Vagina (tissue), 2 donors: ENCODE results near the gene SPECC1L.

ENCODE experiments used
- POLR2A ChIP-seq, 2 donors: fragments of 450-650 bp; IDR thresholded peaks; one replicate each; pipeline ENCODE4 v1.6.1; 2017; ENCODE audit warnings: antibody characterized with exemption in 2 of 2, mild to moderate bottlenecking in 2 of 2, moderate library complexity in 2 of 2
- POLR2AphosphoS5 ChIP-seq, 2 donors: sonication (generic); formaldehyde crosslinking; IDR thresholded peaks; one replicate each; pipeline ENCODE4 v1.9.0; 2017; ENCODE audit warnings: antibody characterized with exemption in 2 of 2, mild to moderate bottlenecking in 2 of 2, low read depth in 1 of 2; ENCODE audit not compliant: insufficient read depth in 1 of 2
- TF ChIP-seq, protein P1 (sequence below), 3 experiments: fragments of 450-650 bp in 2 of 3; fragments of 200-600 bp in 1 of 3; sonication (generic) in 1 of 3; IDR thresholded peaks; one replicate each; pipeline ENCODE4 v1.5.1; 2017 to 2019; ENCODE audit warnings: antibody characterized with exemption in 3 of 3, mild to moderate bottlenecking in 2 of 3, moderate library complexity in 2 of 3

DNA sequence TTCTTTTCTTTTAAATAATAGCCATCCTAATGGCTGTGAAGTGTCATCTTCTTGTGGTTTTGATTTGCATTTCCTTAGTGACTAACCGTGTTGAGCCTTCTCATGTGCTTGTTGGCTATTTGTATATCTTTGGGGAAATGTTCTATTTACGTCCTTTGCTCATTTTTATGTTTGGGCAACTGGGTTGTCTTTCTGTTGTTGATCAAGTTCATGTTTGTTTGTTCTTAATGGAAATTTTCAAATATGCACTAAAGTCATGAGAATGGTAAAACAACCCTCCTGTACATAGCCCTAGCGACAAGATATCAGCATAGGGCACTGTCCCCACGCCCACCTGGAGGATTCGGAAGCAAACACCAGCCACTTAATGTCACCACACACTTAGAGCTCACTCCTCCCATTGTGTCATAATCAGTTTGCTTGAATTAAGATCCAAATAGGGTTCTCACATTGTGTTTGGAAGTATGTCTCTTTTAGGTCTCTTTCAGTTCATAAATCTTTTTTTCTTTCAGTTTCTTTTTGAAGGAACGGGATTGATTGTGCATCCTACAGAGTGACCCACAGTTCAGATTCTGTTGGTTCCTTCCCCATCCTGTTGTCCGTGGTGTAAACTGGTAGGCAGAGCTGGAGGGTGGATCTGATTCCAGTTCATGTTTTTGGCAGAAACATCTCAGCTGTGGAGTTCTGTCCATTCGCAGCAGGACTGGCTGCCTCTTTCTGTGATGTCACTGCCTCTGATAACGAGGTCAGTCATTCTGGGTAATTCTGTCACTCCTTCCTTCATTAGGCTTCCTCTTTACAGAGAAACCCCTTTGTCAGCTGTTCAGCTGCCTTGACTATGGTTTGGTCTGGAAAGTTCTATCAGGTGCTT lies 130.3 kb downstream of the SPECC1L start:
- TF ChIP-seq, protein P1, sequence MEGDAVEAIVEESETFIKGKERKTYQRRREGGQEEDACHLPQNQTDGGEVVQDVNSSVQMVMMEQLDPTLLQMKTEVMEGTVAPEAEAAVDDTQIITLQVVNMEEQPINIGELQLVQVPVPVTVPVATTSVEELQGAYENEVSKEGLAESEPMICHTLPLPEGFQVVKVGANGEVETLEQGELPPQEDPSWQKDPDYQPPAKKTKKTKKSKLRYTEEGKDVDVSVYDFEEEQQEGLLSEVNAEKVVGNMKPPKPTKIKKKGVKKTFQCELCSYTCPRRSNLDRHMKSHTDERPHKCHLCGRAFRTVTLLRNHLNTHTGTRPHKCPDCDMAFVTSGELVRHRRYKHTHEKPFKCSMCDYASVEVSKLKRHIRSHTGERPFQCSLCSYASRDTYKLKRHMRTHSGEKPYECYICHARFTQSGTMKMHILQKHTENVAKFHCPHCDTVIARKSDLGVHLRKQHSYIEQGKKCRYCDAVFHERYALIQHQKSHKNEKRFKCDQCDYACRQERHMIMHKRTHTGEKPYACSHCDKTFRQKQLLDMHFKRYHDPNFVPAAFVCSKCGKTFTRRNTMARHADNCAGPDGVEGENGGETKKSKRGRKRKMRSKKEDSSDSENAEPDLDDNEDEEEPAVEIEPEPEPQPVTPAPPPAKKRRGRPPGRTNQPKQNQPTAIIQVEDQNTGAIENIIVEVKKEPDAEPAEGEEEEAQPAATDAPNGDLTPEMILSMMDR (IDR thresholded peaks at IDR 0.05), result no peak
- TF ChIP-seq POLR2A (IDR thresholded peaks at IDR 0.05) (no peak), POLR2AphosphoS5 (IDR thresholded peaks at IDR 0.05; ENCODE audit: insufficient read depth in 1 of 2, low read depth in 1 of 2) (no peak)
